OCI-M2 (cell line): ENCODE results near the gene NUDT5.
"Not testable (repeated sequence)": the region's sequence is repeated elsewhere in the genome, so short reads cannot be mapped to it uniquely, and the experiment has no call there.

ENCODE experiments used
- DNase-seq: peaks from one replicate; lab custom pipeline; 2025; ENCODE audit not compliant: unreplicated experiment; lab: John Stamatoyannopoulos, UW

The NUDT5 gene

GRCh38 chr10:12205082-12205481 is 9.4 kb upstream of the NUDT5 start:
- DNase-seq = no peak

DNA sequence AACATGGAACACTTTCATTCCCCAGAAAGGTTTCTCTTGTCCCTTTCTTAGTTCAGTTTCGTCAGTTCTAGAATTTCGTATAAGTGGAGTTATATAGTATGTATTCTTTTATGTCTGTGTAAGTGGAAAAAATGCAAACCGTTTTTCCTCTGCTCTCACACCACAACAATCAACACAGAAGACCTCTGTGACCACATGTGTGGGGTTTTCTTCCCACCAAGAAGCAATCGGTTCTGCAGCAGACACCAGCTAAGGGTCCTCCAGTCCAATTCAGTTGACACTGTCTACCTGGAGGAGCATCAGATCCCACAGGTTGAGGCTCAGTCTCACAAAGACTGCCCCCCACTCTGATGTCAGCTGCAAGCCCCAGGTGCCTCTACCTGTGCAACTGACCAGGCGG is 6.5 kb upstream of the NUDT5 start:
- DNase-seq = no peak

DNA sequence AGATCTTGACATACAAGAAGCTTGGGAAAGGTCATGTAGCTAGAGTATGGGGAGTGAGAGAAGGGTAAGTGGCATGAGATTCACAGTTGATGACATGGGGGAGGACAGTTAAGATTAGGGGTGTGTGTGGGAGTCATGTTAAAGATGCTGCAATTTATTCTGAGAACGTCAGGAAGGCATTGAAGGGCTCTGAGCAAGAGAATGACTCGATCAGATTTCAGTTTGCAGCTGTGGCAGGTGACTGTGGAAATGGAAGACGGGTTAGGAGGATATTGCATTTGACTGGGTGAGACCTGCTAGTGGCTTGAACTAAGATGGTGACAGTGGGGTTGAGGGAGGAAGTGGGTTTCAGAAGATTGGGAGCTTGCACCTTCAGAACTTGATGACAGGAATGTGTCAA is 5.9 kb upstream of the NUDT5 start:
- DNase-seq = no peak

- DNase-seq = no peak
Measured at GRCh38 chr10:12200850-12201249, 5.2 kb upstream of the NUDT5 start.

GRCh38 chr10:12198156-12198555 is 2.5 kb upstream of the NUDT5 start:
- DNase-seq = no peak

- no peak for DNase-seq
Measured at GRCh38 chr10:12196531-12197211, 980 bp upstream of the NUDT5 start.

- DNase-seq = no peak
Measured at GRCh38 chr10:12195281-12195602, 449 bp downstream of the NUDT5 start.

GRCh38 chr10:12194752-12195271 is 879 bp downstream of the NUDT5 start:
- DNase-seq = no peak

- no peak for DNase-seq
Measured at GRCh38 chr10:12193193-12193592, 2.5 kb downstream of the NUDT5 start.

GRCh38 chr10:12191715-12192114 is 4.0 kb downstream of the NUDT5 start:
- DNase-seq = no peak

DNA sequence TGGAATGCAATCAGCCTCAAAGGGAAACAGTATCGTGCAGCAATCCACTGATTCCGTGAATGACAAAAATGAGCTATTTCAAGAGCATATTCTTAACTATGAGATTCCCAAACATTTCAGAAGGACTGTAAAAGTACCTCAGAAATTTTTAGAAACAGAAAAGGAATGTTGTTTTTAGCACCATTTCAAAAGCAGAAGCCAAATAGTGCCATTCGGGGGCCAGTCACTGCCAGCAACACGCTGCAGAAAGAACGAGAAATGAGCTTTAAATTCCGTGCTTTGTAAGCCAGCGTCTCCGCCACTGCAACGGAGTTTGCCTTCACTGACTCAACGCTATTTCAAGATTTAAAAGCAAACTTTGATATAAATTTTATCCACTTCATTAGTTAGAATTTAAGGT is 6.3 kb downstream of the NUDT5 start:
- DNase-seq = no peak

DNA sequence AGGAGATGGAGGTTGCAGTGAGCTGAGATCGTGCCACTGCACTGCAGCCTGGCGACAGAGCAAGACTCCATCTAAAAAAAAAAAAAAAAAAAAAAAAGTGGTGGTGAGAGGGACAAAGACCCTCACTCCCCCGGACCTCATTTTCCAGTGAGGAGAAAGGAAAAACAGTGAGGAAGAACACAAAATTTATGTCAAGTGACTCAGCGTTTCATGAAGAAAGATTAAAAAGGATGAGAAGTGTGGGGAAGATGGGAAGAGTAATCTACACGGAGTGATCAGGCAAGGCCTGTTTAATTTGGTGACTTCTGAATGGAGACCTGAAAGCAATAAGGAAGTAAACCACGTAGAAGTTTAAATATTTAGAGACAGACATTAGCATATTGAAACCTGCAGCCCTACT is 7.0 kb downstream of the NUDT5 start:
- DNase-seq = no peak

DNA sequence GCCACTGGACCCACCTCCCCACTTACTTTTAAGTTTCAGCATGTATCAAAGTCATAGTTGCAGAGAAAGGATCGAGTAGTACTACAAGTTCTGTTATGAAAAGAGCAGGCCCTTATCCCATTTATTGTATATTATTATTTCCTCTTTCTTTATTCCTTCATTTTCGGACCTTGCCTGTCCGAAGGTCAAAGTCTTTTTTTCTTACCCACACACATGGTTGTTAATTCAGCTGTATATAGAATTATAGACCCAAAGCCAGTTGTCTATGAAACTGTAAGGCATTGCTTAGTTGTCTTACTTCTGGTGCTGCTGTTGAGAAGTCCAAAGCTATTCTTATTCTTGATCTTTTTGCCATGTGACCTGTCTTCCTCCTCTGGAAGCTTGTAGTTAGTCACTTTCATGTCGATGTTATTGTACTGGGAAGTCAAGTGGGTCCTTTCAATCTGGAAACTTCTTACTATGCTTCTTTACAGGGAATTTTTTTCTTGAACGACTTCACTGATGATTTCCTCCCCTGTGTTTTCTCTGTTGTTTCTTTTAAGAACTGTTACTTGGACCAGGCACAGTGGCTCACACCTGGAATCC is 8.3 kb downstream of the NUDT5 start:
- DNase-seq = no peak

DNA sequence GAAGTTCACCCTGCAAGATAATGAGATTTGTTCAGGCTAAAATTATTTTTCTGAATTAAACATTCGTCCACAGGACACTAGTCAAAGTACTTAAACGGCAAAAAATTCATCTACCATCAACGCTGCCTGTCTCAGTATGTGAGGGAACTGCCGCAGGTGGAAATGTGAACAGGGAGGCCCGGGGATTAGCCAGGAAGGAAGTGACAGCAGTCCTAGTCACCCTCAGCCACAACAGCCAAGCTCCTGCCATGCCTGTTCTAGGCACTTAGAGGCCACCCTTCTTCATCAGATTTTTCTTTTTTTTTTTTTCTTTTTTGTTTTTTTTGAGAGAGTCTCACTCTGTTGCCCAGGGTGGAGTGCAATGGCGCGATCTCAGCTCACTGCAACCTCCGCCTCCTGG is 9.4 kb downstream of the NUDT5 start:
- no peak for DNase-seq

GRCh38 chr10:12184165-12184564 is 11.5 kb downstream of the NUDT5 start:
- no peak for DNase-seq

- no peak for DNase-seq
Measured at GRCh38 chr10:12181065-12181775, 14.5 kb downstream of the NUDT5 start.

DNA sequence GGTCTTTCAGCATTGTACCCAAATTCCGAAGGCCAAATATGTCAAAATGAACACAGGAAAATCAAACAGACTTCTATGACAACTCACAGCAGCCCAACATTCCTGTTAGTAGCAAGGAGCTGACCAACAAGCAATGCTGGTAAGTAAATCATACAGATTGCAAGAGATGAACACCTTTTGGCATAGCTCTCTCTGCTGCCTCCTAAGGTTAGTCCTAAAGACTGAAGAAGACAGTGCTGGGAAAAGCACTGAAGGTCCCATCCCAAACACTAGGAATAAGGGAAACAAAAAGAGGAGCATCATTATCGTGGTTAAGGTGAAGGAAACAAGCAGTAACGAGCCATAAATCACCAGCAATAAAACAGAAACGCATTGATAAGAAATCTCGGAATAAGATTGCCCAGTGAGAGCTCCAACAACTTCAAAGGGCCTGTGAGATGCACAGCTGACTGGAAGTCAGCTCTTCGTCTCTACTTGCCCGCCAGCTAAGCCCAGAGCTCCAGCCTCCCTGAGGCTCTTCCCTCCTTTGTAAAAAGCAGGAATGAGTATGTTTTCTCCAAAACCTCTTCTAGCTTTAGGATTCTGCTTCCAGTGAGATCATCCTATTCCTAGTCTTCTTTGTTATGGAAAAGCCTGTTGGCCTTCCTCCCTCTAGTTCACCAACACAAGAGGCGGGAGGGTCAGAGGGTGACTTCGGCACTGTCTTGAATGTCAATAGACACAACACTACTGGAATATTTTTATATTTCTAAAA is 15.3 kb downstream of the NUDT5 start:
- no peak for DNase-seq

DNA sequence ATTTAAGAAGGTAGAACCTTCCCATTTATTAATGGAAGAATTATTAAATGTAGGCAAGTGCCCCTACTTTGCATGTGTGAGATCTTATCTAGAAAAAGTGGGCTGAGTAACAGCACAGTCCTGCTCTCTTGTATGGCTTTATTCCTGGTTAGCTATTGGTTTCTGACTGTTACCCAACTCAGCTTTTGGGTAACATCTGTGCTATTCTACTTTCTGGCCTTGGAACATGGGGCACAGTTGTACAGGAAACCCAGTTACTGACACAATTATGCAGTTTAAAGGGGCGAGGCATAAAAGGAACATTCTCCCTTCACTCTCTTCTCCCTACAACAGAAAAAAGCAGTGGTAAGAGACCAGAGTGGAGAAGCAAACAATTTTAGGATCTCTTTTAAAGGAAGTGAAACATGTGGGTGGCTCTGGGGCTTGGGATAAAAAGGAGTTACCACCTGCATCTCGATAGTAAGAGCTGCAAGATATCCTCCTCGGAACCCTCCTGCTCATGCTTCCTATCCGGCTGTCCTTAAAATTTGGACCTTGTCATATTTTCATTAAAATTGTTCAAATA is 16.0 kb downstream of the NUDT5 start:
- no peak for DNase-seq

GRCh38 chr10:12177642-12178041 is 18.0 kb downstream of the NUDT5 start:
- DNase-seq = no peak

DNA sequence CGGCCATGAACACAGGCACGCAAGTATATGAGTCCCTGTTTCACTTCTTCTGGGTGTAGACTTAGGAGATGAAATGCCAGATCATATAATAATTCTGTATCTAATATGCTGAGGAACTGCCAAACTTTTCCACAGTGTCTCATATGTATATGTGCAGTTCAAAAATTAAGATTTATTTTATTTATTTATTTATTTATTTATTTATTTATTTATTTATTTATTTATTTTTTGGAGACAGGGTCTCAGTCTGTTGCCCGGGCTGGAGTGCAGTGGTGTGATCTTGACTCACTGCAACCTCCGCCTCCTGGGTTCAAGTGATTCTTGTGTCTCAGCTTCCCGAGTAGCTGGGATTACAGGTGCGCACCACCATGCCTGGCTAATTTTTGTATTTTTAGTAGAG is 24.2 kb downstream of the NUDT5 start:
- not testable (repeated sequence) for DNase-seq

- no peak for DNase-seq
Measured at GRCh38 chr10:12165999-12166775, 29.5 kb downstream of the NUDT5 start.
